HG03457 (cell line): ENCODE results near the gene AGER.
"Not testable (repeated sequence)": the region's sequence is repeated elsewhere in the genome, so short reads cannot be mapped to it uniquely, and the experiment has no call there.

Experiments
- ATAC-seq: cut with Tn5 transposase; IDR thresholded peaks from one replicate; pipeline ENCODE4 v1.9.1; 2021; ENCODE audit warnings: moderate number of reproducible peaks; ENCODE audit not compliant: unreplicated experiment

Gene AGER

DNA sequence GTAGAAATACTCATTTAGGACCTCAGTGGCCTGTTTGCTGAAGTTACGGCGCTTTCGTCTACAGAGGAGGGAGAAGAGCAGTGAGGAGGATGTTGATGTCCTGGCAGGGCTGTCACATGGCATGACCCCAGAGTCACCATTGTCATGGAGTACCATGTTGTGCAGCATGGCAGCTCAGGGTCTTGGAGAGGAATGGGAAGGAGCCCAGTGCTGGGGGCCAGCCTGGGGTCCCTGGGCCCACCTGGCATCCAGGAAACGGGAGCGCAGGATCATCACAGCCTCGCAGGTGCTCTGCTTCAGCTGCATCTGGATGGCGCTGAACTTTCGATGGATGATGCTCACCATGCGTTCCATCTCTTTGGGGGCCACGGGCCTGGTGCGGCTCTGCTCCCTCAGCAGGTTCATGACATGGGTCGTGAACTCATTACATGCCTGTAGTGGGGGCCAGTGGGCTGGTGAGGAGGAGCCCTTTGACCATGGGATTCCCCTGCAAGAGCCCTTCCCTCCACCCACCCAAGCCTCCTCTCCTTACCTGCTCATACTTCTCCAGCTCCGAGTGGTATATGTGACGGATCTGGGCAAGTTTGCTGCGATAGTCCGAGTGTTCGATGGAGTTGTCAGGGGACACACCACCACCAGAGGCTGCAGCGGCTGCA is 3.8 kb upstream of the AGER start:
- not testable (repeated sequence) for ATAC-seq

GRCh38 chr6:32187009-32187709 is 3.1 kb upstream of the AGER start:
- no peak for ATAC-seq

GRCh38 chr6:32186151-32186840 is 2.2 kb upstream of the AGER start:
- ATAC-seq: not testable (repeated sequence)

DNA sequence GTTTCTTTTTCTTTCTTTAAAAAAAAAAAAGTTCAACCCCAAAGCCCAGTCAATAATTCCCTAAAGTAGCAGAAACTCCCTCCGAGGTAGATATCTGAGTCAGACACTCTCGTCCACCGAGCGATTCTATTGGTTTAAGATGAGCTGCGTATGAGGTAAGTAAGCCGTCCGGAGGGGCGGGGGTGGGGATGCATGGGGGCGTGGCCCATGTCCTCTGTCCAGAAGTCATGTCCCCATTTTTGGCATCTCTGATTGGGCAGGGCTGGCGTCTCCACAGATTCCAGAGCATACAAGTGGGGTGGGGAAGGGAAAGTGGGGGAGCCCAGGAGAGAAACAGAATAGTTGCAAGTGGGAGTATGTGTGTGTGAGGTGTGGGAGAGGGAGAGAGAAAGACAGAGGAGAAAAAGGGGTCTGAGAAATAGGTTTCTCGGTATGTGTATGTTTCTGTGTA is 1.7 kb upstream of the AGER start:
- ATAC-seq: not testable (repeated sequence)

- ATAC-seq: no peak
Observed at GRCh38 chr6:32183483-32184083, 470 bp downstream of the AGER start.

DNA sequence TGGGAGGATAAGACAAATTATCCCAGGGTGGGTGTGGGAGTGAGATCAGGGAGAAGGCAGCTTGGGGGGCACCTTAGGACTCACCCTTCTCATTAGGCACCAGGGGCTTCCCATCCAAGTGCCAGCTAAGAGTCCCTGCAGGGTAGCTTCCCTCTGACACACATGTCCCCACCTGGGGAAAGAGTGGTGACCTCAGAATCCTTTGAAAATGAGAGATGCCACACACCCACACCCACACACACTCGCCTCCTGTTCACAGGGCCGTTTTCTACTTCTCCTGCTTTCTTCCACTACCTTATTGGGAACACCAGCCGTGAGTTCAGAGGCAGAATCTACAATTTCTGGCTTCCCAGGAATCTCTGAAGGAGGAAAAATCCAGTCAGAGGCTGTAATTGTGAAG is 1.0 kb downstream of the AGER start:
- no peak for ATAC-seq

- no peak for ATAC-seq
Observed at GRCh38 chr6:32182555-32182981, 1.5 kb downstream of the AGER start.

GRCh38 chr6:32181915-32182529 is 2.0 kb downstream of the AGER start:
- ATAC-seq: no peak

DNA sequence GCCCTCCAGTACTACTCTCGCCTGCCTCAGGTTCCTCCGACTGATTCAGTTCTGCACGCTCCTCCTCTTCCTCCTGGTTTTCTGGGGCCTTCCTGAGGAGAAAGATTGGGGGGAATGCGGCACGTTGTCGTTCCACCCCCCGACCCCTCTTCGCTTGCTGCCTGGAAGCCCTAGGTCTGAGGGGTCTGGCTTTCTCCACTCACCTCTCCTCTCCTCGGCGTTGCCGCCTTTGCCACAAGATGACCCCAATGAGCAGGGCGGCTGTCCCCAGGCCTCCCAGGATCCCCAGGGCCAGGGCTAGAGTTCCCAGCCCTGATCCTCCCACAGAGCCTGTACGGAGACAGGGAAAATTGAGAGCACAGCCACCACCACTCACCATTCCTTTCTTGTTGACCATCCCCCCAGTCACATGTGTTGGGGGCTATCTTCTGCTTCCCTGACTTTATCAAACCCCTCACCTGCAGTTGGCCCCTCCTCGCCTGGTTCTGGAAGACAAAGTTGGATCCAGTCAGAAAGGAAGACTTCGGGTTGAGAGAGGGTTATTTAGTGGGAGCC is 2.8 kb downstream of the AGER start:
- ATAC-seq: no peak

- no peak for ATAC-seq
Observed at GRCh38 chr6:32179766-32180405, 4.2 kb downstream of the AGER start.

GRCh38 chr6:32178547-32179440 is 5.3 kb downstream of the AGER start:
- no peak for ATAC-seq

GRCh38 chr6:32177788-32178546 is 6.1 kb downstream of the AGER start, which contains the start of gene RNF5:
Gene RNF5, plus strand, starts transcription at chr6:32178405. Its CDS starts 107 bp downstream, at chr6:32178512.
- peak; percentile 74 for ATAC-seq

- peak; percentile 3 for ATAC-seq
Observed at GRCh38 chr6:32177183-32177787, 6.8 kb downstream of the AGER start.

- ATAC-seq: no peak
Observed at GRCh38 chr6:32176476-32177182, 7.4 kb downstream of the AGER start.

DNA sequence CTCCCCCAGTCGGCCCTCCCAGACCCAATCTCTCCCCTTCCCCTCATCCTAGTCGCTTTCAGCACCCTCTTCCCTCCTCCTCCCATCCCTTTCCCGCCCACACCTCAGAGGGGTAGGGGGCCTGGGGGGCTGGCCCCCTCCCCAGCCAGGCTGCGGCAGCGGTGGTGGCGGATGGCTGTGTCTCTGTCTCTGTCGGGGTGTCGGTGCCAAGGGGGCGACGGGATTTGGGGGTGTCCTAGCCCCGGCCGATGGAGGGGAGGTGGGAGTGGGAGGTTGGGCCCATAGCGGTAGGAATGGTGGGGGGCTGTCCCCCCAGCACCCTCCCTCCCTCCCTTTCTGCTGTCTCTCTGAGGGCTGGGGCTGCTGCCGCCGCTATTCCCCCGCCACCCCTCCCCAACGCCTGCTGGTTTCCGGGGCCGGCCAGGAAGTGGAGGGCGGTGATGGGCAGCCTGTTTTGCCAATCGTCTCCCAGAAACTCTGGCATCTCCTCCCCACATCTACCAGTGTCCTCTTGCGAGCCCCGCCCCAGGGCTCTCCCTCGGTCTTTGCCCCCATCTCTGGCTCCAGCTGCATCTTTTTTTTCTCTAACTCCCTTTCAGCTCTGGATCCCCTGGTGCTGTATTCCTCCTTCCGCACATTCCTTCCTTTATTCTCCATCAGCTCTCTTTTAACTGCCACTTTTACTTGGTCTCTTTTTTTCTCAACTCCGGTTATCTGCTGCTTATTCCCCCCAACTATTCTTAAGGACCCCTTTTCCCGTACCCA is 8.2 kb downstream of the AGER start, which contains the start of gene AGPAT1:
Gene AGPAT1 (minus strand): TSS at position 374 of the 765 bp plus-strand sequence. CDS start 4,588 bp downstream, outside the sequence.
- no peak for ATAC-seq

- ATAC-seq: no peak
Observed at GRCh38 chr6:32175322-32175710, 8.7 kb downstream of the AGER start.
